Stomach smooth muscle (tissue), 2 donors: Measurements from ENCODE around the gene UBE3A.

ENCODE experiments used
- H3K27ac ChIP-seq: one replicate; pipeline ENCODE4 v1.7.0; 2013; ENCODE audit warnings: mild to moderate bottlenecking, low read length, inconsistent platforms
- H3K27me3 ChIP-seq, 2 donors: one replicate each; pipeline ENCODE4 v1.7.0; 2013; ENCODE audit warnings: low read length in 2 of 2; ENCODE audit not compliant: insufficient read depth in 2 of 2, control insufficient read depth in 1 of 2
- H3K36me3 ChIP-seq, 2 donors: one replicate each; pipeline ENCODE4 v1.7.0; 2013; ENCODE audit warnings: low read length in 2 of 2; ENCODE audit not compliant: control insufficient read depth in 2 of 2, insufficient read depth in 2 of 2
- H3K4me1 ChIP-seq: one replicate; pipeline ENCODE4 v1.7.0; 2013; ENCODE audit warnings: low read length; ENCODE audit not compliant: control insufficient read depth, insufficient read depth
- H3K4me3 ChIP-seq, 2 donors: one replicate each; pipeline ENCODE4 v1.7.0; 2013; ENCODE audit warnings: low read length in 2 of 2
- H3K9ac ChIP-seq, 2 donors: one replicate each; pipeline ENCODE4 v1.7.0; 2013; ENCODE audit warnings: low read length in 2 of 2, mild to moderate bottlenecking in 1 of 2
- H3K9me3 ChIP-seq, 2 donors: one replicate each; pipeline ENCODE4 v1.7.0; 2013; ENCODE audit warnings: low read length in 2 of 2; ENCODE audit not compliant: control insufficient read depth in 2 of 2
- donor health status: healthy.
- donor health status: Pancreatic carcinoma.

The UBE3A gene

DNA sequence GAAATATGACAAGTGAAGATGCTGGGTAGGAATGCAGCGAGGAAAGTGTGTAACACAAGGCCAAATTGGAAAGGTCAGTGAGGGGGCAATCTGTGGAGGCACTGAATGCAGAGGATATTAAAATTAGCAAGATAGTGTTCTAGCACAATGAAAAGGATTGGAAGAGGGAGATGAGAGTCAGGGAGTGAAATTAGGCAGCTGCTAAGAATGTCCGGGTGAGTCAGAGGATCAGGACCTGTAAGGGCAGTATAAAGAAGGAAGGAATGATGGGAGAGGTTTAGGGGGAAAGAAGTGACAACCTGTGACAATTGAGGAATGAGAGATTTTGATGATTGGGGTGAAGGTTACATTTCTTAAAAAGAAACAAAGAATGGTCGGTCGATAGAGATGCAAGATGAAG, 103.5 kb downstream of the UBE3A start:
- H3K4me1 ChIP-seq, result no peaks in the 10 kb centered on the region
- H3K27me3 ChIP-seq, result no peaks in the 10 kb centered on the region
- H3K9me3 ChIP-seq, result no peaks in the 10 kb centered on the region
- H3K27ac ChIP-seq, result no peak overlapping the region
- no peak overlapping the region for H3K9ac ChIP-seq
- H3K4me3 ChIP-seq, result no peak overlapping the region
- peaks cover 12 to 17% of the 10 kb centered on the region in 2 donors for H3K36me3 ChIP-seq

DNA sequence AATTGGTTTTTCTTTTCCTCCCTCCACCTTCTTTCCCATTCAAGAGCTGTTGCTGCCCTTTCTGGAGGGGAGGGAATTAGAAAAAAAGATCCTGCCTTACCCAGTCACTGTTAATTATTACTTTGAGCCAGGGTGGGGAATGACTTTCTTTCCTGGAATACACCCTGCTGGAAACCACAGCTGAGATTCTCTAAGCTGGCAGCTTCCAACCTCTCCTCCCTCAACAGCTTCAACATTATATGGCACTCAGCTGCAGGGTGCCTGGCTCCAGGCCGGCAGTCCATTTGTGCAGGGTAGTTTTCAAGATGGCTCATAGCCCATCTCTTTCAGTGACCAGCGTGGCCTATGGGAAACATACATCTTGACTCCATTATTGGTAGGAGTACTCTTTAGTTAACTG, 105.8 kb downstream of the UBE3A start:
- Histone ChIP-seq H3K9ac (no peak overlapping the region), H3K36me3 (peaks cover under 1 to 9% of the 10 kb centered on the region in 2 donors), H3K4me3 (no peak overlapping the region), H3K27me3 (no peaks in the 10 kb centered on the region), H3K4me1 (peaks cover 1% of the 10 kb centered on the region), H3K9me3 (no peaks in the 10 kb centered on the region), H3K27ac (no peak overlapping the region)

DNA sequence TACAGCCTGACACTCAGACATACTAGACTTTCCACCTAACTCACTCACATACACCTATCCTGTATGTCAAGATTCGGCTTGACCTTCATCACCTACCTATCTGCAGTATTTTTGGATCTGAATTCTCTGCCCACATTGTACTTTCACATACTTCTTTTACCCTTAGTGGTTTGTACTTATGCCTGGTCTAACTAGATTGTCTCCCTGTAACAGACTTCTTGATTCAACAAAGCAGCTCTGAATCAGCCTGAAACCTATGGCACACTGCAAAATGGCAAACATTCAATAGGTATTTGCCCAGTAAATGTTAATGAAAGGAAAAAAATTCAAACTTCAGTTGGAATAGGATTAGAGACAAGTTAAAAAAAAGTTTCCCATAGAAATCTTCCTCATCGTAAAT, 106.5 kb downstream of the UBE3A start:
- no peak overlapping the region for H3K4me3 ChIP-seq
- peaks cover 2% of the 10 kb centered on the region for H3K4me1 ChIP-seq
- H3K9ac ChIP-seq, result no peak overlapping the region
- no peaks in the 10 kb centered on the region for H3K9me3 ChIP-seq
- no peaks in the 10 kb centered on the region for H3K27me3 ChIP-seq
- H3K36me3 ChIP-seq, result peaks cover 0 to 7% of the 10 kb centered on the region in 2 donors
- H3K27ac ChIP-seq, result no peak overlapping the region

DNA sequence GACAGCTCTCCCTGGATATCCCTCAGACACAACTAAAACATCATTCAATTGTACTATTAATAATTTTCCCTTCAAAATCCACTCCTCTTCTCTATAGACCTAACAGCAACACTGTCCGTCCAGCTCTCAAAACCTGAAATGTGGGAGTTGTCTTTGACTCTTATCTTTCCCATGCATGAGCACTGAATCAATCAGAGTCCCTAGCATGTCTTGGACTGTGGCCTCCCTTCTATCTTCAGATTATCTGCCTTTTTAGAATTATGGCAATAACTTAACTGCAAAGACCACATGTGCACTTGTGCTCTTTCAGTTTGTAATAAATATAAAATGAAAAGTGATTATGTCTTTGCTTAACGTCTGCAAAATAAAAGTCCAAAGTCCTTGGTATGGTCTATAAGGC, 107.0 kb downstream of the UBE3A start:
- Histone ChIP-seq H3K4me1 (peaks cover 2% of the 10 kb centered on the region), H3K27me3 (no peaks in the 10 kb centered on the region), H3K4me3 (no peak overlapping the region), H3K9me3 (no peaks in the 10 kb centered on the region), H3K36me3 (peaks cover 0 to 7% of the 10 kb centered on the region in 2 donors), H3K9ac (no peak overlapping the region), H3K27ac (no peak overlapping the region)

DNA sequence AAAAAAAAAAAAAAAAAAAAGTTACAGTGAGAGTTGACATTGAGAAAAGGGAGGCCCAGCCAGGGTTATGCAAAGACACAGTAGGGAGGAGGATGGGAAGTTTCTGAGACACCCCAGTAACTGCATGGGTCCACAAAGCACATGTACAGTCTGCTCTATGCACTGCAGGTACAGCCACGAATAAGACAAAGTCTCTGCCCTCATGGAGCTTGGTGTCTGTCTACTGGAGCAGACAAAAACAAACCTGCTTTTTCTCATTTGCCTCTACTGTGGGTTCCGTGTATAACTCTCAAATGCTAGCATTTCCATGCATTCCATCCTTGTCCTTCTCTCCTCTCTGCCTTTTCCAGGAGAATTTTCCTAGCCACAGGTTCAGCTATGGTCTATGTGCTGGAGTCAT, 107.4 kb downstream of the UBE3A start:
- peaks cover 0 to 7% of the 10 kb centered on the region in 2 donors for H3K36me3 ChIP-seq
- H3K27ac ChIP-seq, result no peak overlapping the region
- H3K27me3 ChIP-seq, result no peaks in the 10 kb centered on the region
- H3K9me3 ChIP-seq, result no peaks in the 10 kb centered on the region
- H3K4me3 ChIP-seq, result no peak overlapping the region
- H3K9ac ChIP-seq, result no peak overlapping the region
- peaks cover 2% of the 10 kb centered on the region for H3K4me1 ChIP-seq

DNA sequence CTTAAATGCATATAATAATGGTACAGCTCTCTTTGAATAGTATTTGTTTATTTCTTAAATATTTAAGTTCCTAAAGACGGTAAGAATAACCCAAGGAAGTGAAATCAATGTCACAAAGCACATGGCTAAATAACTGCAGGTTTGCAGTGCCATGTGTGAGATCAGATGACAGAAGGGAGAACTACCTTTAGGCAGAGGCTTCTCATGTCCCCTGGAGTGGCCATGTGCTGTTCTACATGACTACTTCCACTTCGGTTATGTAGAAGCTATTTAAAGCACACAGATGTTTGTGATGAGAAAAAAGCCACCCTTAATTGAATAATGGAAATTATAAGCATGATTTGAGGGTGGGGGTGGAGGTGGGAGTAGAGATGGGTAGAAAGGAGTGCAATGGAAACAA, 109.1 kb downstream of the UBE3A start:
- Histone ChIP-seq H3K27me3 (no peaks in the 10 kb centered on the region), H3K9ac (no peak overlapping the region), H3K36me3 (peaks cover 0 to 7% of the 10 kb centered on the region in 2 donors), H3K9me3 (no peaks in the 10 kb centered on the region), H3K4me3 (no peak overlapping the region), H3K27ac (no peak overlapping the region), H3K4me1 (peaks cover 2% of the 10 kb centered on the region)

DNA sequence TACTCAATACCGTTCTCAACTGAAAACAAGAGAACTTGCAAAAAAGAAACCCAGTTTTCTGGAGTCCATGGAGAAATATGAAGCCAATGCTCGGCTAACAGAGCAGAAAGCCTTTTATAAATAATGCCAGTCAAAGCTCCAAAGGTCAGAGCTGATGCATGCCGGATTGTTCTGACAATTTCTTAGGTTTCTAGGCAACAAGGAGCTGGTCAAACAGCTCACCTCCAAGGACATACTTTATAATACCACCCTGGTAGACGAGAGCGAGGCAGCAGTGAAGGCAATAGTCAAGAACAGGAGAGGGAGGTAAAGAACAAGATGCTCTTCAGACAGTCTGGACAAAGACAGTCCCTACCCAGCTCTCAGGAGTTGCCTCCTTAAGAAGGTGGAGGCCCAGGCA, 111.1 kb downstream of the UBE3A start:
- H3K27ac ChIP-seq, result no peak overlapping the region
- no peaks in the 10 kb centered on the region for H3K27me3 ChIP-seq
- H3K4me1 ChIP-seq, result peaks cover 2% of the 10 kb centered on the region

DNA sequence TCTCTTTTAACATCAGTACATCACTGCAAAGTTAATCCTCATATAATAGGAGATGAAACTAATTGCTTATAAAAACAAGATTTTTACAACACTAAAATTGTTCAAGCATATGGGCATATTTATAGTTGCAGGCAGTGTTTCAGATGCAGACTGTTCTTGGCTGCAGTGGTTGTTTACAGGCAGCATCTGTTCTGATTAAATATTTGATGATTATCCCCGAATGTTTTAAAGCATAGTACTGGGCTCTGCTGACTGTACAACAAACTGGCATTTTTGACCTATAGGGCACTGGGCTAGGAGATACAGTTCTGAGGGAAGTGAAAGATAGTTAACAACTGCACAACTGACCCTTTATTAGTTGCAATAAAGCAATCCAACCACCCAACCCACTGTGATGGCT, 113.6 kb downstream of the UBE3A start:
- no peak overlapping the region for H3K27ac ChIP-seq
- no peak overlapping the region for H3K9ac ChIP-seq
- peaks cover 2% of the 10 kb centered on the region for H3K4me1 ChIP-seq
- H3K36me3 ChIP-seq, result peaks cover 2 to 3% of the 10 kb centered on the region in 2 donors
- H3K4me3 ChIP-seq, result no peak overlapping the region
- H3K9me3 ChIP-seq, result peaks cover 0 to 3% of the 10 kb centered on the region in 2 donors
- H3K27me3 ChIP-seq, result no peaks in the 10 kb centered on the region

More for the DNA sequence above, 111.1 kb downstream of the UBE3A start:
- Histone ChIP-seq H3K4me3 (no peak overlapping the region), H3K36me3 (peaks cover 3 to 4% of the 10 kb centered on the region in 2 donors), H3K9me3 (peaks cover 0 to 3% of the 10 kb centered on the region in 2 donors), H3K9ac (no peak overlapping the region)

DNA sequence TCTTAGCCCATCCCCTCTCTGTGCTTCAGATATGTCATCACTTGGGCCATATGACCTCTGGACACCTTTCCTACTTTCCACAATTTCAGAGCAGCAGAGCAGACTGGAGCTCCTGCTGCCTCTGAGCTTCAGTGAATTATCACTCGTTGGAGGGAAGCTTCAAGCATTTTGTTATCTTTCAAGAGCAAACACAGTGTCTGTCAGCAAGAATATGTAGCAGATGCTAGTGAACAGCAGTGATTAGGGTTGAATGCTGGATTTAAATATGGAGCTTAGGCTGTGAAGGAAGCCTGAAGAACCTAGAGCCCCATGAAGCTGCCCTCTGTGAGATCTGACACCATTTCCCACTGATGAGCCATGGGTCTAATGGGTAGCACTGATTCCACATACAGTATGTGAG, 115.4 kb downstream of the UBE3A start:
- H3K27me3 ChIP-seq, result no peaks in the 10 kb centered on the region
- H3K9ac ChIP-seq, result no peak overlapping the region
- no peak overlapping the region for H3K4me3 ChIP-seq
- H3K9me3 ChIP-seq, result peaks cover 2 to 3% of the 10 kb centered on the region in 2 donors
- no peak overlapping the region for H3K27ac ChIP-seq
- H3K4me1 ChIP-seq, result peaks cover 2% of the 10 kb centered on the region
- H3K36me3 ChIP-seq, result peaks cover 2 to 3% of the 10 kb centered on the region in 2 donors

DNA sequence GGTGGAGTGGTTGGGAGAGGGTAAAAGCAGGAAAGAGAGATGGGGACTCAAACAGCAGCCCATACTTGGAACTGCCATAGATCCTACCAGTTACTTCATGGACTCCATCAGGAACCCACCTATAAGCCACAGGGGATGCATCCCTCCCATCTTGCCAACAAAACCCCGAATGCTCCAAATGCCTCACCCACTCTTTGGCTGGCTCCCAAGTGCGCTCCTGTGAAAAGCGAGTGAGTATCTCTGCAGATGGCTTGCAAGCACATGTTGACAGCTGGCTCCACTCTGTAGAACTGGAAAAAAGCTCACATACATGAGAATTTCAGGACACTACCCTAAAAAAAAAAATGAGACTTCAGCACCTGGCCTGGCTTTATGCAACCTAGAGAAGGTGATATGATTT, 151.0 kb downstream of the UBE3A start:
- Histone ChIP-seq H3K27me3 (no peaks in the 10 kb centered on the region), H3K4me1 (no peaks in the 10 kb centered on the region), H3K36me3 (no peaks in the 10 kb centered on the region), H3K4me3 (no peak overlapping the region), H3K27ac (no peak overlapping the region), H3K9me3 (peaks cover 0 to 8% of the 10 kb centered on the region in 2 donors), H3K9ac (no peak overlapping the region)
